GM10847 (cell line): ENCODE results near the gene MICAL2.

Experiments
- POLR2A ChIP-seq: IDR thresholded peaks from 2 replicates; pipeline ENCODE4 v1.6.1; 2011; ENCODE audit not compliant: insufficient read length; ENCODE audit errors: extremely low read depth

Gene MICAL2

DNA sequence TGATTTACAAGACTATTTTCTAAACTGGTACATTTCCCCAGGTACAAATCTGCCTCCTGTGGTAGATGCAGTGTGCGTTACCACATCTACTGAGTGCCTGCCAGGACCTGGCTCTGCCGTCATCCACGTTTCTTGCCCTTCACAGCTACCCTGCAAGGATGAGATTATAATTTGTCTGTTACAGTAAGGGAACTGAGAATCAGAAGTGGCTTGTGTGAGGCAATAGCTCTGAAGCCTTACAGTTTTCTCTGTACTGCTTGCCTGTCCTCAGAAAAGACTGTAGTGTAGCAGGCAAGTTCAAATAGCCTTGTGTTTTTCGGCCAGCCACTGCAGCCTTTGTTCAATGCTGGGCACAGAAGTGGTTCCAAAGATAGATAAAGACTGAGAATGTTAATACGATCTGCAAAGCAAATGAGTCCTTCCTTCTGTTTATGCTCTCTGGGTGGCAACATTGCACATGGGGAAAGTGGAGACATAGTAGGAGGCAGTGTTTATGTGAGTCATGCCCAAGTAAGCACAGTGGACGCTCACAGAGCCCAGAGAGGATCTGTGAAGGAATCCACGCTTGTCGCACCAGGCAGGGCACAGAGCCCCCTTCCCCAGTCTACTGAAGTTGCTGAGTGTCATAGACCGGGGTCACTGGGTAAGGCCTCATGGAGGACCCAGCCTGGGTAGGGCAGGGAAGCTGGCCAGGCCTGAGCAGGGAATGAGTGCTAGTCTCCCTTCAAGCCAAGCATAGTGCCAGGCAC lies 49.1 kb downstream of the MICAL2 start:
- no peak for TF ChIP-seq POLR2A

DNA sequence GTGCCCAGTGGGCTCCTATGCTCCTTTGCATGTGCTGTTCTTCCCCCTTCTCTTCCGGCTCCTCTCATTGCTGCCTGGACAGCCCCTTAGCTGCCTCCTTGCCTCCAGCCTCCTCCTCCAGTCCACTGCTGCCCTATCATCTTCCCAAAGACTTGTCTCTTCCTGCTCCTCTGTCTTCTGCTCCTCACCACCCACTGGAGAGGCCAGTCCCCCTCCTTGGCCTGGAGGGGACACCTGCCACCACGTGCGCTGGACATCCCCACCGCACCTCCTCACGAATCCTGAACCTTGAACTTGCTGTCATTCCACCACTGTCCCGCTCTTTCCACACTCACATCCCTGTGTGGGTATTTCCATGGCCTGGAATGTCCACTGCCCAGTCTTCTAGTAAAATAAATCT lies 49.8 kb downstream of the MICAL2 start:
- TF ChIP-seq POLR2A: no peak

DNA sequence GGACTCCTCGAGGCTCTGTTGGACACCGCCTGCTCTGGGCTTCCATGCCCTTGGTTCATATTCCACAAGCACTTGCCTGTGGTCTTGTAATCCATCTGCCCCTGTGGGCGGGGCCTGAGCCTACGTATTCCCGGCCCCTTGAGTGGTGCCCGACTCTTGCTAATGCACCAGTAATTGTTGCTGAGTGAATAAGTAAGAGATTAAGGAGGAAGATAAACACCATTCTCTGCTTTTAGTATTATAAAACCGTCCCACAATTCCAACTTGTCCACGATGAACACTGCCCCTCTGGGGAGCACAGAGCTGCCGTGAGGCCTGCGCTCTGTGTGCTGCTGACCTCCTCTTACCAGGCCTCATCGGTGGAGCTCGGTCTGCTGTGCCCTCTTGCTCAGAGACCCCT lies 50.3 kb downstream of the MICAL2 start:
- no peak for TF ChIP-seq POLR2A

- TF ChIP-seq POLR2A: no peak
Observed at GRCh38 chr11:12161137-12161536, 50.7 kb downstream of the MICAL2 start.

DNA sequence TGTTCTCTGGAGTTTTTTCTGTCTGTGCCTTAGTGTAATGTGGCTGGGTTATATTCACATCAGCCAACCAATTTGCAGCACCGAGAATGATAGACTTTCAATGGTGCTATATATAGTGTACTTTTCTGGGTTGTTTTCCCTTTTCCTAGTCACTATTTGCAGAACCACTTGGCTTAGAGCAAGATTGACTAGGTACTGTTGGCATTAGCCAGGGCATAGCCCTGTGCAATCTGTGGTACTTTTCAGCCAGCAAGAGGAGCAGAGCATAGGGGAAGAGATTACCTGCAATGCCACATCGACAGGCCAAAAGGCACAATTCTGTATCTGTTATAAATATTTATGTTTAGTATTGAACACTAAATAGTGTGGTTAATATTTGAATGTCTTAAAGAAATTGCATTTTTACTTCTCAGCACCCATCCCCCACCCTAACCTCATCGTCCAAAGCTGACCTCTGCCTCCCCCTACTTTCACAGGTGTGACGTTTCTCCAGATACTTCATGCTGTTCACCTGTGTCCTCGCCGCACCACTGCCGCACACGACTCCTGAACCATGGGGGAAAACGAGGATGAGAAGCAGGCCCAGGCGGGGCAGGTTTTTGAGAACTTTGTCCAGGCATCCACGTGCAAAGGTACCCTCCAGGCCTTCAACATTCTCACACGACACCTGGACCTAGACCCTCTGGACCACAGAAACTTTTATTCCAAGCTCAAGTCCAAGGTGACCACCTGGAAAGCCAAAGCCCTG lies 51.4 kb downstream of the MICAL2 start:
- no peak for TF ChIP-seq POLR2A

- no peak for TF ChIP-seq POLR2A
Observed at GRCh38 chr11:12162652-12163051, 52.3 kb downstream of the MICAL2 start.

- TF ChIP-seq POLR2A: no peak
Observed at GRCh38 chr11:12163181-12163941, 53.0 kb downstream of the MICAL2 start.

- TF ChIP-seq POLR2A: no peak
Observed at GRCh38 chr11:12164061-12165014, 53.9 kb downstream of the MICAL2 start.

DNA sequence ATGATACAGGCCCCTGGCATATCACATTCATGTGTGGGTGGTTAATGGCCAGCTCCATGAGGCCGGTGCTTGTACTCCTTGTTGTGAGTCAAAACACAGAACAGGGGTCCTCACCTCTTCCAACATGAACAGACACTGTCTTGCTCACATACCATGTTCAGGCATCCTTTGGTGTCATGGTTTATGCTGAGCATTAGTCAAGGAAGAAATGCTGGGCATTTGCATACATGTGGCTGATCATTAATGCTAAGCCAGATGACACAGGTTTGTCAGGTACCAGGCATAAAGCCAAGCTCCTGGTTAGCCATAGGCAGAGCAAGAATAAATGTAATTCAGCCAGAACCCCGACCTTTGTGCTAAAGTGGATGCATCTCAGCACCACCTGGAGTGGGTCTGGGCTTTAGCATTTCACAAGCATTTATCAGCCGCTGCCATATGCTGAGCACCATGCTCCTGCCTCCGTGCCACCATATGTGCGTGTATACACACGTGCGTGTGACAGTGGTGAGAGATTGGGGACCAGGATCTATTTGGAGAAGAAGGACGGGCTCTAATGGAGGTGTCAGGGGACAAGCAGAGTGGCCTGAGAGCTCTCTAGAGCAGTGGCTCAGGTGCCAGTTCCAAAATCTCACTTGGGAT lies 55.0 kb downstream of the MICAL2 start:
- no peak for TF ChIP-seq POLR2A

DNA sequence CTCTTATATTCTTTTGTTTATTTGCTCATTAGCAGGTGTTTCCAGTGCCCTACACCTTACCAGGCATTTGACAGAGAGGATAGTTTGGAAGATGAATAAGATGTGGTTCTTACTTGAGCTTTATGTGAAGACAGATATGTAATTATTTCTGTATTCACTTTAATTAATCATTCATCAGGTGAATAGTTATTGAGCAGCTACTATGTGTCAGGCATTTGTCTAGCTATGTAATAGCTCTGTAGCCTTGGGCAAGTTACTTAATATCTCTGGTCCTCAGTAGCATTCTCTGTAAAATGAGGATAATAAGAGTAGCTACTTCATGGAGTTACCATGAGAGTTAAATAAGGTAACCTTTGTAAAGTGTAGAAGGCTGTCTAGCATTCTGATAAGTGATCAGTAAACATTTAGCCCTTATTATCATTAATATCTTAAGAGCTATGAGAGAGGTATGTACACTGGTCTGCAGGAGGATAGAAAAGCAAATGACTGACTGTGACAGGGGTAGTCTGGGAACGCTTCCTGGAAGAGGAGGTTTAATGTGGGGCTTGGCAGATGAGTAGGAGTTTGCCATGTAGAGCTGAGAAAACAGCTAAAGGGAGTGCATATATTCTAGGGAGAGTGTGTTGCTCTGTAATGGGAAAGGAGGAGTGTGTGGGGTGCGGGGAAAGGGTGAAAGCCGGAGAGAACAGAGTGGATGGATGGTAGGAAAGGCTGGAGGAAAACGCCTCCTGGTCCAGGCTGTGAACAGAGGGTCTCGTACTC lies 56.1 kb downstream of the MICAL2 start:
- TF ChIP-seq POLR2A: no peak

- TF ChIP-seq POLR2A: no peak
Observed at GRCh38 chr11:12167061-12168000, 56.9 kb downstream of the MICAL2 start.

DNA sequence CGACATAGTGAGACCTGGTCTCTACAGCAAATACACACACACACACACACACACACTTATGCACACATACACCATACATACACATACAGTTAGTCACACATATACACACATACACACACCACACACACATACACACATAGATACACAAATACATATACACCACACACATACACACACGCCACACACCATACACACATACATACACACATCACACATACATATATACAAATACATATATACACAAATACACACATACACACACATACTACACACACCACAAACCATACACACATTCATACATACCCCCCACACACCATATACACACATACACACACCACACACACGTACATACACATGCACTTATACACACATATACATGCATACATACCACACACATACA lies 57.7 kb downstream of the MICAL2 start:
- TF ChIP-seq POLR2A: no peak
